AG04450 (cell line): ENCODE data around the gene GAS7. TPM values are rescaled to one million over a fixed set of nuclear protein-coding genes. Genes with fewer than 3 reads are reported as not detected.

Experiments
- CTCF ChIA-PET: fragments of 300-600, 350-600 bp; formaldehyde crosslinking; extraction: SDS; loops from one replicate; lab custom pipeline; 2022; ENCODE audit warnings: antibody characterized with exemption, inconsistent platforms; lab: Charles Lee
- POLR2A ChIA-PET: fragments of 350-600 bp; formaldehyde crosslinking; extraction: SDS; loops from one replicate; lab custom pipeline; 2021; ENCODE audit warnings: antibody characterized with exemption, inconsistent platforms; lab: Yijun Ruan, JAX
- DNase-seq: peaks from one replicate; pipeline ENCODE4 v3.0.0-alpha.2; 2011; ENCODE audit warnings: low read depth, low spot score
- H3K27ac ChIP-seq: one replicate; pipeline ENCODE4 v1.5.1; 2012; ENCODE audit warnings: low read depth, low read length, control low read depth
- H3K27me3 ChIP-seq: one replicate; pipeline ENCODE4 v1.6.0; 2012; ENCODE audit warnings: low read length; ENCODE audit not compliant: control insufficient read depth, insufficient read depth
- H3K4me3 ChIP-seq: 2 replicates; pipeline ENCODE4 v1.5.1; 2011; ENCODE audit warnings: mild to moderate bottlenecking, low read depth, low read length, control low read depth
- H3K9me3 ChIP-seq: 2 replicates; pipeline ENCODE4 v1.5.1; 2012; ENCODE audit warnings: low read length; ENCODE audit not compliant: control insufficient read depth, insufficient read depth
- polyA plus RNA-seq: library from polyadenylated mRNA; depleted of rRNA; stranded (reverse); fragments of >200 nt; gene quantifications from 2 replicates; pipeline ENCODE4 v1.2.3, GENCODE V29; 2011
- TF ChIP-seq, protein P1 (sequence below): IDR thresholded peaks from 2 replicates; pipeline ENCODE4 v1.5.1; 2011; ENCODE audit warnings: low read depth, low read length, control low read depth, inconsistent platforms

GAS7 gene
- polyA plus RNA-seq, 1 experiment = 5.6 TPM

DNA sequence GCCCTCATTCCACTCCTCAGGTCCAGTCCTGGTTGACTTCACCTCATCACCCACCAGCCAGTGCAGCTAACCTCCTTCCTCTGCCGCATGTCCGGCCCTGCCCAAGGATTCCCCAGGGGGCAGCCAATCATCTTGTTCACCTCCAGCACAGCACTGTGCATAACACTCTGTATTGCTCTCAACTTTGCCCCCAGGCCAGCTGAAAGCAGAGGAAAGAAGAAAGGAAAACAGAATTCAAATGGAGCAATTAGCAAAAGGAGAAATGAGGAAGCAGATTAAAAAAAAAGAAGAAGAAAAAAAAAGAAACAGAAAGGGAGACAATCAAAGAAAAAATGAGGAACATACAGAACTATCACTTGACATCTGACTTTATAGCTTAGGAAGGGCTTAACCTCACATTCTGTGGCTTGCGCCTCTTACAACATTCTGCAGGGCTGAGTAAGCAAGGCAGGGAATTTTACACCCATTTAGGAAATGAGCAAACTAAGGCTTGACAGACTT, 26.1 kb downstream of the GAS7 start:
- H3K9me3 ChIP-seq = peaks cover 8% of the 10 kb centered on the region; the same call in 1 of the 2 replicates
- TF ChIP-seq, protein P1, sequence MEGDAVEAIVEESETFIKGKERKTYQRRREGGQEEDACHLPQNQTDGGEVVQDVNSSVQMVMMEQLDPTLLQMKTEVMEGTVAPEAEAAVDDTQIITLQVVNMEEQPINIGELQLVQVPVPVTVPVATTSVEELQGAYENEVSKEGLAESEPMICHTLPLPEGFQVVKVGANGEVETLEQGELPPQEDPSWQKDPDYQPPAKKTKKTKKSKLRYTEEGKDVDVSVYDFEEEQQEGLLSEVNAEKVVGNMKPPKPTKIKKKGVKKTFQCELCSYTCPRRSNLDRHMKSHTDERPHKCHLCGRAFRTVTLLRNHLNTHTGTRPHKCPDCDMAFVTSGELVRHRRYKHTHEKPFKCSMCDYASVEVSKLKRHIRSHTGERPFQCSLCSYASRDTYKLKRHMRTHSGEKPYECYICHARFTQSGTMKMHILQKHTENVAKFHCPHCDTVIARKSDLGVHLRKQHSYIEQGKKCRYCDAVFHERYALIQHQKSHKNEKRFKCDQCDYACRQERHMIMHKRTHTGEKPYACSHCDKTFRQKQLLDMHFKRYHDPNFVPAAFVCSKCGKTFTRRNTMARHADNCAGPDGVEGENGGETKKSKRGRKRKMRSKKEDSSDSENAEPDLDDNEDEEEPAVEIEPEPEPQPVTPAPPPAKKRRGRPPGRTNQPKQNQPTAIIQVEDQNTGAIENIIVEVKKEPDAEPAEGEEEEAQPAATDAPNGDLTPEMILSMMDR = no peak
- CTCF ChIA-PET = interaction anchor here (1.1 kb wide), 1 partner anchor 446 kb away, joined by 3 read pairs; no protein-coding TSS in a partner anchor
- no peak for DNase-seq
- no peak overlapping the region for H3K4me3 ChIP-seq
- no peak overlapping the region for H3K27ac ChIP-seq
- H3K27me3 ChIP-seq = peaks cover 2% of the 10 kb centered on the region
- POLR2A ChIA-PET = no interaction called here

DNA sequence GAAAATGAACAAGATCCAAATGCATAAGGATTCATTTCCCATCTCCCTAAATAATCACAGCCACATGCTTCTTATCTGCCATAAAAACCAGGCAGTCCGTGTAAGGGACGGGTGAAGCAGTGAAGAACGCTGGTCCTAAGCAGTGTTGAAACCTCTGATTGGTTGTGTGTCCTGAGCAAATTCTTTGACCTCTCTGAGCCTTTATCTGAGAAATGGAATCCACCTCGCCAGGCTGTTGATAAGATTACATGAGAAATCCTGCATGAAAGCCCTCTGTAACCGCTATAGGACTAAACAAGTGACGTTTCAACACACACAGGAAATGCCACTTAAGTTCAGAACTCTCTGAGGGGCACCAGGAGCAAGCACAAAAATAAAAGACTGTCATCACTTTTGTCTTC, 26.8 kb downstream of the GAS7 start:
- no peak for DNase-seq
- Histone ChIP-seq H3K9me3 (peaks cover 8% of the 10 kb centered on the region; the same call in 1 of the 2 replicates), H3K4me3 (no peak overlapping the region), H3K27ac (no peak overlapping the region), H3K27me3 (peaks cover 2% of the 10 kb centered on the region)
- ChIA-PET CTCF (interaction anchor here (1.1 to 1.2 kb wide), 2 partner anchors 10 to 447 kb away, joined by 3 read pairs; no protein-coding TSS in a partner anchor), POLR2A (no interaction called here)
- TF ChIP-seq, protein P1 = no peak

DNA sequence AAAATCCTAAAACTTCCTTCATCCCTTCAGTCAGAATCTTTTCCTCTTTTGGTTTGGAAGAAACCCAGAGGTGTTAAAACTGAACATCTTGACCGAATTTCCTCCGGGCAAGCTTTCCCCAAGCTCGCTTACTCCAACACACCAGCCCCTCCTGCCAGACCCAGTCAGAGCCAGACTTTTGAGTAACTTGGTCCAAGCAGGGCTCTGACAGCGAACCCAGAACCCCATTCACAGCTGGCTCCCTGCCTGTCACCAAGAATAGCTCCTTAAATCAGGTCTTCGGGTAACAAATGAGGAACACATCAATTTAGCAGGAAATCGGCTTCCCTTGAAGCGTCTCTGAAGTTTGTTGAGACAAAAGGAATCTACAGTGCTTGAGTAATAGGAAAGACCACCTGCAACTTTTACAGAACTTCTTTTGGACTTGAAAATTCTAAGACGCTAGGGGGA, 27.3 kb downstream of the GAS7 start:
- ChIA-PET CTCF (interaction anchor here (1.2 kb wide), 1 partner anchor 10 kb away, joined by 3 read pairs; no protein-coding TSS in a partner anchor), POLR2A (no interaction called here)
- Histone ChIP-seq H3K27ac (no peak overlapping the region), H3K27me3 (peaks cover 2% of the 10 kb centered on the region), H3K9me3 (peaks cover 8% of the 10 kb centered on the region; the same call in 1 of the 2 replicates), H3K4me3 (no peak overlapping the region)
- TF ChIP-seq, protein P1 = no peak
- no peak for DNase-seq

DNA sequence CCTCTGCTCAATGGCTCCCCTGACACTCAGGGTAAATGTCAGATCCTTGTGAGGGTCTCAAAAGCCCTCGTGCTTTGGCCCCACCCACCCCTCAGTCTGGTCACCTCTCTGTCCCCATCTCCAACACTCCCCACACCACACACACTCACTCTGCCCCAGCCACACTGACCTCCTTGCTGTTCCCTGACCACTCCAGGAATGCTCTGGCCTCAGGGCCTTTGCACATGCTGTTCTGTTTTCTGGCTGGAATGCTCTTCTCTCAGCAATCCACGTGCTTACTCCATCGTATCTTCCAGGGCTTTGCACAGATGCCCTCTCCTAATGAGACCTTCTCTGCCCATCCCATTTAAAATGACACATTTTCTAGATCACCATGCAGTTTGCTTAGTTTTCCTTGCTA, 28.2 kb downstream of the GAS7 start:
- Histone ChIP-seq H3K27me3 (peaks cover 2% of the 10 kb centered on the region), H3K4me3 (no peak overlapping the region), H3K9me3 (peaks cover 8% of the 10 kb centered on the region; the same call in 1 of the 2 replicates), H3K27ac (no peak overlapping the region)
- ChIA-PET CTCF (no interaction called here), POLR2A (no interaction called here)
- DNase-seq = no peak
- TF ChIP-seq, protein P1 = no peak

DNA sequence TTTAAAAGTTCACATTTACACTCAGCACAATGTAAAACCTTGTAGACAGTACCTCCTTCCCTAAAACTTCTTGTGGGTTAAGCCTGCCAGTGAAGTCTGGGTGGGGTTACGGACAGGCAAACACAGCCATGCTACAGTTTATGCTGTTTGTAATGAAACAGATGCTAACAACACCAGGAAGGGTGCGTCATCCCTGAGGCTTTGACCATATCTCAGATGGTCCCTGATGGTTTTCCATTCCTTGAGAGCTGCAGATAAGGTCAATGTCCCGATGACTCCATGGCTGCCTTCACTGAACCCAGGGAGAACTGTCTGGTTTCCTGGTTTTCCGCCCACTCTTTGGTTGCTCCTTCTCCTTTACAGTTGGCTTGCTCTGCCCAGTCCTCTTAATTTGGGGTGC, 29.1 kb downstream of the GAS7 start:
- ChIA-PET CTCF (interaction anchor here (0.7 kb wide), 1 partner anchor 57 kb away, joined by 3 read pairs; no protein-coding TSS in a partner anchor), POLR2A (no interaction called here)
- TF ChIP-seq, protein P1 = no peak
- Histone ChIP-seq H3K27me3 (peaks cover 2% of the 10 kb centered on the region), H3K27ac (no peak overlapping the region), H3K9me3 (peaks cover 3% of the 10 kb centered on the region; the same call in 1 of the 2 replicates), H3K4me3 (no peak overlapping the region)
- no peak for DNase-seq
